Measurements from ENCODE around the gene DDTL. TPM values are rescaled to one million over a fixed set of nuclear protein-coding genes. Genes with fewer than 3 reads are reported as not detected.
"Not testable (repeated sequence)": the region's sequence is repeated elsewhere in the genome, so short reads cannot be mapped to it uniquely, and the experiment has no call there.

The DDTL gene
- total RNA-seq, 6 experiments from 2014 or later, result 0.26 to 0.66 (median 0.47) TPM

GRCh38 chr22:23997092-23997491 is 30.4 kb downstream of the DDTL start:
- TF ChIP-seq CTCF (IDR thresholded peaks at IDR 0.05), result no peak
- Mint-ChIP-seq H3K9me3 (no peaks in the 10 kb centered on the region), H3K27me3 (ENCODE audit: insufficient read depth) (peaks cover 2% of the 10 kb centered on the region), H3K4me3 (no peak overlapping the region), H3K36me3 (ENCODE audit: low read depth) (no peaks in the 10 kb centered on the region), H3K4me1 (ENCODE audit: low read depth) (no peaks in the 10 kb centered on the region), H3K27ac (no peak overlapping the region)
- DNase-seq, result no peak

GRCh38 chr22:23999779-24000178 is 33.1 kb downstream of the DDTL start:
- H3K27ac Mint-ChIP-seq; H3K4me1 Mint-ChIP-seq (ENCODE audit: low read depth); H3K9me3 Mint-ChIP-seq; H3K4me3 Mint-ChIP-seq; H3K36me3 Mint-ChIP-seq (ENCODE audit: low read depth); DNase-seq: not testable (repeated sequence)
- H3K27me3 Mint-ChIP-seq (ENCODE audit: insufficient read depth), result peaks cover 11% of the 10 kb centered on the region

- peaks cover 12% of the 10 kb centered on the region for H3K27me3 Mint-ChIP-seq (ENCODE audit: insufficient read depth)
- DNase-seq, result no peak
- H3K9me3 Mint-ChIP-seq, result no peaks in the 10 kb centered on the region
- no peak overlapping the region for H3K27ac Mint-ChIP-seq
- no peaks in the 10 kb centered on the region for H3K36me3 Mint-ChIP-seq (ENCODE audit: low read depth)
- H3K4me3 Mint-ChIP-seq, result no peak overlapping the region
- no peaks in the 10 kb centered on the region for H3K4me1 Mint-ChIP-seq (ENCODE audit: low read depth)
- TF ChIP-seq CTCF (IDR thresholded peaks at IDR 0.05), result no peak
These were observed 34.6 kb downstream of the DDTL start for GRCh38 chr22:24001314-24001713.

GRCh38 chr22:24002272-24002671 is 35.6 kb downstream of the DDTL start:
- DNase-seq, result no peak
- Mint-ChIP-seq H3K9me3 (no peaks in the 10 kb centered on the region), H3K36me3 (ENCODE audit: low read depth) (no peaks in the 10 kb centered on the region), H3K27ac (no peak overlapping the region), H3K27me3 (ENCODE audit: insufficient read depth) (peaks cover 21% of the 10 kb centered on the region), H3K4me3 (no peak overlapping the region), H3K4me1 (ENCODE audit: low read depth) (no peaks in the 10 kb centered on the region)
- TF ChIP-seq CTCF (IDR thresholded peaks at IDR 0.05), result no peak

GRCh38 chr22:24002851-24003250 is 36.2 kb downstream of the DDTL start:
- no peak overlapping the region for H3K4me3 Mint-ChIP-seq
- DNase-seq, result no peak
- no peaks in the 10 kb centered on the region for H3K36me3 Mint-ChIP-seq (ENCODE audit: low read depth)
- no peaks in the 10 kb centered on the region for H3K9me3 Mint-ChIP-seq
- TF ChIP-seq CTCF (IDR thresholded peaks at IDR 0.05), result no peak
- peaks cover 24% of the 10 kb centered on the region for H3K27me3 Mint-ChIP-seq (ENCODE audit: insufficient read depth)
- no peaks in the 10 kb centered on the region for H3K4me1 Mint-ChIP-seq (ENCODE audit: low read depth)
- H3K27ac Mint-ChIP-seq, result no peak overlapping the region

- Mint-ChIP-seq H3K4me1 (ENCODE audit: low read depth) (no peaks in the 10 kb centered on the region), H3K27ac (no peak overlapping the region), H3K27me3 (ENCODE audit: insufficient read depth) (peaks cover 25% of the 10 kb centered on the region), H3K9me3 (no peaks in the 10 kb centered on the region), H3K4me3 (no peak overlapping the region), H3K36me3 (ENCODE audit: low read depth) (no peaks in the 10 kb centered on the region)
- DNase-seq, result no peak
- TF ChIP-seq CTCF (IDR thresholded peaks at IDR 0.05), result no peak
These were observed 37.2 kb downstream of the DDTL start for GRCh38 chr22:24003887-24004286.
